GM21723 (cell line): Measurements from ENCODE around the gene KCNC4.

Experiments
- ATAC-seq: cut with Tn5 transposase; IDR thresholded peaks from one replicate; pipeline ENCODE4 v1.9.1; 2021; ENCODE audit warnings: mild to moderate bottlenecking, moderate library complexity; ENCODE audit not compliant: unreplicated experiment

The KCNC4 gene

DNA sequence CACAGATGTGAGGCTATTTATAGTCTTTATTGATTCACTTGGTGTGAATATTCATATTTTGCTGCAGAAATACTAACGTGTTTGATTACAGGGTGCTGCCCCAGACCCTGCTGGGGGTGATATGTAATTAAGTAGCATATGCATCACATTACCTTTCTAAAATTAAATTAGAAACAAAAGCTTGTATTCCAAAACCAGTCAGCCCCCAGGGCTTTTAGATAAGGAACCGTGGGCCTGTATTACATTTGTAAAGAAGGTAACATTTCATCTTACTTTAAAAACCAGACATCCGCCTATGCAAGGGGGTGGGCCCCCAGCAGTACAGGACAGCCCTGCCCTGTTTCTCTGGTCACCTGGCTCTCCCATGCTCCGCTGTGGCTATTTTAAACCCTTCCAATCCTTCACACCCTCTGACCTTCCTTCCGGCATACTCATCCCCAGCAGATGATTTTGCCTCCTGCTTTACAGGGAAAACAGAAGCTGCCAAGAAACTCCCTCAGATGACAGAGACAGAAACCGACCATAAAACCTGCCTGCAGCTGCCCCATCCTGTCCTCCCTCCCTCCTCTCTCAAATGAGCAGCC lies 22.0 kb upstream of the KCNC4 start:
- ATAC-seq = no peak

DNA sequence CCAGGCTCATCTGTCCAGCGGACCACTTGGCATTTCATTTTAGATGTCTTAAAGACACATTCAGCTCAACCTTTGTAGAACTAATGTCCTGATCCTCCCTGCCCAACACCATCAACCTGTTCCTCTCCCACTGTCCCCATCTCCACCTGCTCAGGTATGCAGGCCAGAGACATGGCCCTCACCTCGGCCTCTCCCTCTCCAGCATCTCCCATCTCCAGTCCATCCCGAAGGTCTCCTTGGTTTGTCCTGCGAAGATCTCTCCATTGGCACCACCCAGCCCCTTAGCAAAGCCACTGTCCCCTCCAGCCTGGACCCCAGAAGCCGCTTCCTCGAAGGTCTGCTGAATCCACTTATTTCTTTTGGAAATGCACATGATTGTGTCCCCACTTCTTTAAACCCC lies 20.9 kb upstream of the KCNC4 start:
- no peak for ATAC-seq

DNA sequence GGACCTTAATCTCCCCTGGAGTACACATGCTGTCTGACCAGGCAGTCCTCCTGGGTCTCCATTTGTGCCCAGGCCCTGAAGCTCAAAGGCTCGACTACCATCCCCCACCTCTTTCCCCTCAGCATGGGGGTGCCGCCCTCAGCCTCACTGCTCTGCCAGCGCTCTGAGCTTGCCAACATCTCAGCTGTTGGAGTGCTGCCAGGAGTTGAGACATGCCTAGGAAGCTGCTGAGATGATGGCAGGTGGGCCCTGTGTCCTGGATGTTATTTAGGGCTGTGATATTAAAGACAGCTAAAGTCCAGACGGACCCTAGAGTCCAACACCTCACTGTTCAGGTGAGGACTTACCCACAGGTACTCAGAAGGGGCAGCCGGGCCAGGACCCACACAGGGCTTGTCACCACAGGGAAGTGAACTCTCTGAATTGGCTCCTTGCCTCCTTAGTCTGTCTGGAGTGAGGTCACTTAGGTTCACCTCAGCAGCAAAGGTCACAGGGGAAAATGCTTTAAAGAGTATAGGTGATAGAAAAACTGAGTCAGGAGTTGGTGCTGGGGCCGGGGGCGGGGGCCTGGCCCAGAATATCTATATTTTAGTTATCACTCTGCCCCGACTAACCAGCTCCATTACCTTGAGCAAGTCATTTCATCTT lies 19.7 kb upstream of the KCNC4 start:
- ATAC-seq = no peak

DNA sequence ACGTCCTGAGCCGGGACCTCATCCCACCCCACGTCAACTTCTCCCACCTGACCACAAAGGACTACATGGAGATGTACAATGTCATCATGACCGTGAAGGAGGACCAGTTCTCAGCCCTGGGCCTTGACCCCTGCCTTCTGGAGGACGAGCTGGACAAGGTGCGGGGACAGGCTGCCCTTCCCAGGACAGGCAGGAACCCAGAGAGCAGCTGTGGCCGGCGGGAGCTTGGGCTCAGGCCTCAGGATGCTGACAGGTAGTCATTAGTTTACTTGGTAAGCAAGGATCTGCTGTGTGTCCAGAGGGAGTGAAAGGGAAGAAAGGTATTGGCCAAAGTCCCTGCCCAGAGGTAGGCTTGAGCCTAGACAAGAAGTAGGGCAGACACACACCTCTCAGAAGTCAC lies 17.6 kb upstream of the KCNC4 start:
- no peak for ATAC-seq

GRCh38 chr1:110195196-110195595 lies 14.9 kb upstream of the KCNC4 start:
- ATAC-seq = no peak

- ATAC-seq = peak; percentile 78
These were observed 13.0 kb upstream of the KCNC4 start for GRCh38 chr1:110196917-110197765.

- ATAC-seq = no peak
These were observed 12.0 kb upstream of the KCNC4 start for GRCh38 chr1:110197905-110198629.

- no peak for ATAC-seq
These were observed 11.4 kb upstream of the KCNC4 start for GRCh38 chr1:110198746-110199145.

DNA sequence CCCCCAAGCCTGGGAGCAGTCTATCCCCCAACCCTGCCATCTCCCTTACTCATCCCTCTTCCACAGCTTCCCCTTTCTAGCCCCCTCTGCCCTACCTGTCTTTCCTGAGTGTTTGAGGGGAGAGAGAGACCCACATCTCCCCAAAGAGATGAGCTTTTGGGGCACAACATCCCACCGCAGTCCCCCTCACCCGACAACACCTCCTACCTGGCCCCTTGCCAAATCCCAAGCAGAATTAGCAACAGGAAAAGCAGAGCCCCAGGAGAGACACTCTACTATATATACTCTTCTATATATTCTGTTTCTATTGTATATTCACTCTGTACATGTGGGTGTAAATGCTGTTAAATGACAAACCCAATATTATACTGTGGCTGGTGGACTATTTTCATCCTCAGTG lies 9.9 kb upstream of the KCNC4 start:
- no peak for ATAC-seq

DNA sequence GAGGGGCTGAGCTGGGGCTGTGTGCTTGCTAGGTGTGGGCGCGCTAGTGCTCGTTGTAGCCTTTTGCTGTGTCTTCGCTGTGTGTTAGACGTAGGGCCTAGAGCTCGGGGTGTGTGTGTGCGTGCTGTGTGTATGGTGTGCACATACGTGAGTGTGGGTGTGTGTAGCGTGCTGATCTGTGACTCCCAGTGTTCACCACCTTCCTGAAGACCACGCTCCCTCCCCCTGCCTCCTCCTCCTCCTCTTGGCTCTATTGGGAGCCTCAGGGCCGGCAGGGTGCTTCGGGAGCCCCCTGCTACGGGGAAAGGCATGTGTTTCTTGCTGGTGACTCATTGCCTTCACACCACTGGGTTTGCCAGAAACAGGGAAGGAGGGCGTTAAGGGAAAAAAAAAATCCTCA lies 9.4 kb upstream of the KCNC4 start:
- no peak for ATAC-seq

DNA sequence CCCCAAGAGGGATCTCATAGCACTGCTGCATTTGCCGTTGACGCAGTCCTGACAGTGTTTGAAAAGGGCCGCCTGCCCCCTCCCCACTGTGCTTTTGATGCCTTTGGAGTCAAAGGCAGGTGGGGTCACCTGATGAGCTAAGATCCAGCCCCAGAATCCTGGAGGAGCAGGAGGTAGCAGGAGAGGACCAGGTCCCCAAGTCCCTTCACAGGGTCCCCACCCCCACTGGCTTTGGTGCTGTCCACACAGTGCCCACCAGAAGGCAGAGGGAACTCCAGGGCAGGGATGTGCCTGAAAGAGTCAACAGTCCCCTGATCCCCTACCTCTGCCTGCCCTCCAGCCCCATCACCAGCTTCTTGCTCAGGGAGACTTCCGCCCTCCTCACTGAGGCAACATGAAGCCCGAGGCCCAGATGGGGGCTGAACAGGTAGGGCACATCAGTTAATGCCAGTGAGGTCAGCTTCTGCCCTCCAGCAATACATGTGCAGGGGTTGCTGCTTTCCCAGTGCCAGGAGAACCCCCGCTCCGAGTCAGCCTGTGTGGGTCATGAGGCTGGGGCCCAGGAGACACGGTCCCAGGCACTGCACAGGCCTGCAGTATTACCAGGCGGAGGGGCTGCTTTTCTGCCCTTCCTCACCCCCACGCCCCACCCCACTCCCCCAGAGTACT lies 8.8 kb upstream of the KCNC4 start:
- ATAC-seq = no peak

- ATAC-seq = no peak
These were observed 7.0 kb upstream of the KCNC4 start for GRCh38 chr1:110203021-110203661.

- no peak for ATAC-seq
These were observed 5.0 kb upstream of the KCNC4 start for GRCh38 chr1:110205156-110205555.

- no peak for ATAC-seq
These were observed 4.4 kb upstream of the KCNC4 start for GRCh38 chr1:110205591-110206155.

- no peak for ATAC-seq
These were observed 3.7 kb upstream of the KCNC4 start for GRCh38 chr1:110206261-110206920.

- ATAC-seq = no peak
These were observed 2.3 kb upstream of the KCNC4 start for GRCh38 chr1:110207831-110208230.

DNA sequence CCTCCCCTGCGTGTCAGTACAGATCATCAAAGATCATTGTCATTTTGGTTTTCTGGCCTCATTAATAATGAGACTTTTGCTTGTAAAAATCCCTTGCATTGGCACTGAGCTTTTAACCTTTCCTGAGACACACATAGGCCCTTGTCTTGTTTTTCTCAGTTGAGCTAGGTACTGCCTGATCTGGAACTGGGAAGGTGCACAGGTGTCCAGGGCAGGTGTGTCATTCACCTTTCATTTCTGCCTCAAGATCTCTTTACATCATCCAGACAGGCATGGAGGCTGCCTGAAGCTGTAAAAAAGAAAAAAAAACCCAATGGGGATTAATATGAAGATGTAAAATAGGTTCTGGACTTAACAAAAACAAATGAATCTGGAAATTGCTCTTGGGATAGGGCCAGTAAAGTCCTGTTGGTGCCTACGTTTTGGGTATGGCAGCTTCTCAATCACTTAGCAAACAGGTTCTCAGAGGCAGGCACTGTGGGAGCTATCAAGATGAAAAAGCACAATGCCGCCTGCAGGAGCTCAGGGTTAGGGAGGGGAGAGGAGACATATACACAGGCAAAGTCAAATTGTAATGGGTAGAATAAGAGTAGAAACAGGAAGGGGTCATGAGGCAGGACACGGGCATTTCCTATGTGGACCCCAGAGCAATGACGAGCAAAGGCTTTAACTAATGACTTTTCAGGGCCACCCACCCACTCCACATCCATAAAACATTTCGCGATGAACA lies 1.0 kb upstream of the KCNC4 start:
- ATAC-seq = no peak

- ATAC-seq = peak; percentile 34
These were observed 736 bp downstream of the KCNC4 start for GRCh38 chr1:110210604-110211495.
